HG03097 (cell line): ENCODE results near the gene FYCO1.

Source experiments
- ATAC-seq: cut with Tn5 transposase; IDR thresholded peaks from one replicate; pipeline ENCODE4 v1.9.1; 2021; ENCODE audit not compliant: unreplicated experiment, low FRiP score

Gene FYCO1

DNA sequence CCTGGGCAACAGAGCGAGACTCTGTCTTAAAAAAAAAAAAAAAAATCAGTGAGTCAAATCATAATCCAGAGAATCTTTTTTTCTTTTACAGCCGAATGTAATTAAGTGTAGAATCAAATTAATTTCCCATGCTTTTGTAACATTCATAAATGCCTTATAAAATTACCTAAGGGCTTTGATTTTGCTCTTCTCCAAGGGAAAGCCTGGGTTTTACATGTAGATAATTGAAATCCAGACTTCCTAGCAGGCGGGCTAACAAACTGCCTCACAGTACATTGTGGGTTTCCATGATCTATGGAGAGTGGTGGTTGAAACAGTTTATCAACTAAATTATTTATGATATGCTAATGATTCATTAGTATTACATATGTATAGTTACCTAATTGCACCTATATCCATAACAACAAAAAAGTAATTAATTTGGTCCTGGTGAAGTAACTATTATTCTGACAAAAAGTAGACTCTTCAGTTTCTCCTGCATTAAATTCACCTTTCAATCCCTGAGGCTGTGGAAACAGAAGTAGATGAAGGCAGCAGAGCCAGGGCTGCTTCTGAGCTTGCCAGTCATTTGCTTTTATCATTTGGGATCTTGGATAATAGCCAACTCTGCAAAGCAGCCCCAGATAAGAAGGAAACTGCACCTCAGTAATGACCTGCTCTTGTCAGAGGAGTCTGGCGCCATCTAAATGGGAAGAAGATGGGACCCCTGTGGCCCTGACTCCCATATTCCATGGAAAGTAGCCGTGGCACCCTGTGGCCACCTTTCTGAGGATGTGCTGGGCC lies 99.7 kb downstream of the FYCO1 start:
- ATAC-seq, result no peak

DNA sequence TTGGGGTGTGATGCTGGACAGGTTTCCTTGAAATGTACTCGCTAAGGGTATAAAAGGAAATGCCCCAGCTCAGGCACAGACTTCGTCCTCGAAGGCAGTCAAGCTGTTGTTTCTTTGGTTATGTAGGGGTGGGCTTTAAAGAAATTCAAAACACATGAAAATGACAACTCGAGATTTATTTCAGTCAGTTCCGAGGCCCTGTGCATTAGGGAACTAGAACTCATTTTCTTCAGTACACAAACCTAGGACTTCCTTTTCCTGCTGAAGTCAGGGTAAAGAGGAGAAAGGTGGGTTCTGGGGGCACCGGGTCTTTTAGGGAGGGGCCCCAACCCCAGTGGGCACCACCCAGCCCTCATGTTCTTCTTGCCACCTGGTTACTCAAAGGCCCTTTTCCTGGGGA lies 101.6 kb downstream of the FYCO1 start:
- ATAC-seq, result no peak

DNA sequence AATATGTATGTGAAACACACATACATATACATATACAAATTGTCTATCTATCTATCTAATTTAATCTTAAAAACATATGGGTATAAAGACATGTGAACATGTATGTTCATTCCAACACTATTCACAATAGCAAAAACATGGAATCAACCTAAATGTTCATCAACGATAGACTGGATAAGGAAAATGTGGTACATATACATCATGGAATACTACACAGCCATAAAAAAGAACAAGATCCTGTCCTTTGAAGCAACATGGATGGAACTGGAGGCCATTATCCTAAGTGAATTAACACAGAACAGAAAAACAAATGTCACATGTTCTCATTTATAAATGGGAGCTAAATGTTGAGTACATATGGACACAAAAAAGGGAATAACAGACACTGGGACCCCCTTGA lies 103.5 kb downstream of the FYCO1 start:
- no peak for ATAC-seq

DNA sequence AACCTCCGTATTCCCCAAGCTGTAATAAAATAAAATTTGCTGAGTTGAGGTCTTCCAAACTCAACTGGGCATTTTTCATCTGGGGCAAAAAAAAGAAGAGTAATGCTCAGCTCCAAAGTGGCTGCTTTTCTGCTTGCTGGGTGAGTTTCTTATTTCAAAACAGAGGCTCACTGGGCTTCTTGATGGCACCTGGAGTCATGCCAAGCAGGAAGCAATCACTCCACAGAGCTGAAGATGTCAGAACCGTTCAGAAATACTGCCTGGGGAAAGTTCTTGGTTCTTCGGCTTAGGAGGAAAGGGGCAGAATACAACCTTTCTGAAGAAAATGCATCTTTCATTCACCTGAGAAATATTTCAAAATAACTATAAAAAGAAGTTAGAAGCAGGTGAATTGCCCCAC lies 105.2 kb downstream of the FYCO1 start:
- ATAC-seq, result no peak

DNA sequence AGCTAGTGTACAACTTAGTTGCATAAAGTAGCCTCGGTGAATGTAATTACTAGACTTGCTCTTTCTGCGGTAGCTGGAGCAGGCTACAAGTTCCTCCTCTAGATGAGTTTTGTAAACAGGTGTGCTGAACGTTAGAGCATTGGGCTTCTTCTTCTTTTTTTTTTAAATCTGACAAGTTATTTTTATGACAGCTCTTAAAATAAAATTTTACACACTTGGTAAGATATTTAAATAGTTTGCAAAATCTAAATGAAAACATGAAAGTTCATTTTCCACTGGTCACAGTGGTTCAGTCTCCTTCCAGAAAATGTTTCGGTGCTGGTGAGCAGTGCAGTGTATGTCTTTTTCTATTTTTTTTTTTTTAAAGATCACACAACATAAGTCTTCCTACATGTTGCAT lies 106.3 kb downstream of the FYCO1 start:
- no peak for ATAC-seq

DNA sequence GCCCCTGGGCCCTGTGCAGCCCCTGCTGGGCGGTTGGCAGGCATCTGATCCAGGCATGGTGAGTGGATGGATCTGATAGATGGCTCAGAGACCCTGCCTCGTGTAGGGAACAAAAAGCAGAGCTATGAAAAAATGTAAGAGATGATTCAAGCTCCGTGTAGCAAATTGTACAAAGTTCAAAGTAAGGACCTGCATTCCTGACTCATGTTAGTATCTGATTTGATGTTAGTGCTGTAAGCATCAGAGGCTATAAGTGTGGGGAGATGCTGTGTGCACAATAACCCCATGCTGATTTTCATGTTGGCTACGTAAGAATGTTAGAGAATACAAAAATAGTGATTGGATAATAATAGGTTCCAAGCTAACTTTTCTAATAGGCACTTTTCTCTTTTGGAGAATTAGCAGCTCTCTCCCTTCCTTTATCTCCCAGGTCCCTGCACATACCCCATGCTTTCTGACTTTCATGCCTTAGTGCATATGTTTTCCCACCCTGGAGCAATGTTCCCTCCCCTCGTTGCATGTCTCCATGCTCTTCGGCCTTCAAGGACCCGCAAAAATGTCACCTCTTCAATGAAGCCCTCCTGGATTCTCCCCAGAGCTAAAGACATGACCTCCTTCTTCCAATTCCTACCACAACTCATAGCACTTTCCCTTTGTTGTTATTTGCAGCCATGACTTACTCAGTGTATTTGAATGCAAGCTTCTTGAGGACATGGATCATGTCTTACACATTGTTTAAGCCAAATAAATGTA lies 107.7 kb downstream of the FYCO1 start:
- ATAC-seq, result no peak

DNA sequence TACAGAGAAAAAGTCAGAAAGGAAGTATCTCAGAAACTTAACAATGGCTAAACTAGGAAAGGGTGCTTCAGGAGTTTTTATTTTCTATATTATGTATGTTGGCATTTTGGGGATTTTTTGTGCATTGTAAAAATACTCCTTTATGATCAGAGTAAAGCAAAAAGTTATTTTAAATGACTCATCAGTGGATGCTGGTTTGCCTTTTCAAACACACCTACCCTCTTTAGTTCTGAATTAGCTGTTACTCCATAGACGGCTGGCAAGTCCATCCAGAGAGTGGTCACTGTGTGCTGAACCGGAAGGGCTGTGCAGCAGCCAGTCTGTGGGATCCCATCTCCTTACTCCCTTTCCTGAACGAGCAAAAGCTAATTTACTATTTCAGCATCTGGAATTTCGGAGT lies 108.3 kb downstream of the FYCO1 start:
- no peak for ATAC-seq

DNA sequence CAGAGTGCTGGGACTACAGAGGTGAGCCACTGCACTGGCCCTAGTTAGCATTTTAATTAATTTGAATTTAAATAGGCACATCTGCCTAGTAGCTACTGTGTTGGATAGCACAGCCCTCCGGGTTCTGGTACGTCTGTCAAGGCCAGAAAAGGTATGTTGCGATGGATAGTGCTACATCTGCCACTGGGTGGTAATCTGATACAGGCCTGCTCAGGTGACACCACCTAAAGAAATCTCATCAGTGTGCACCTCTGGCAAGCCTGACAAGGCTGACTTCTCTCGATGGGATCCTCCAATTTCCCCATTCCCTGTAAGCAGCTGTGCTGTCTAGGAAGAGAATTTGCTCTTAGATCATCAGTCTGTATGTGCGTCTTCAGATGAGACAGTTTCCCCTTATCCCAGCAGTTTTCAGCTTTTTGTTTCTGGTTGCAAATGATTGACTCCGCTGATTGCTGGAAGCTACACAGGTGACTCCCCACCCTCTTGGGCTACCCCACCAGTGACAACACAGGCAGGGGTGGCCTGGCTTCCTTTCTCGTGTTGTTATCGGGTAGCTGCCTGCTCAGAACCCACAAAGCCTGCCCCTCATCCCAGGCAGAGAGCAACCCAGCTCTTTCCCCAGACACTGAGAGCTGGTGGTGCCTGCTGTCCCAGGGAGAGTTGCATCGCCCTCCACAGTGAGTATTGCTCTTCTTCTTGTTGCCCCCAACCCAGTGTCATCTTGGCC lies 109.5 kb downstream of the FYCO1 start, which contains the start of gene CCR9:
TSS of gene CCR9 (plus strand) at position 565 of the 727 bp plus-strand sequence. CDS start 8,391 bp downstream, outside the sequence.
- no peak for ATAC-seq

DNA sequence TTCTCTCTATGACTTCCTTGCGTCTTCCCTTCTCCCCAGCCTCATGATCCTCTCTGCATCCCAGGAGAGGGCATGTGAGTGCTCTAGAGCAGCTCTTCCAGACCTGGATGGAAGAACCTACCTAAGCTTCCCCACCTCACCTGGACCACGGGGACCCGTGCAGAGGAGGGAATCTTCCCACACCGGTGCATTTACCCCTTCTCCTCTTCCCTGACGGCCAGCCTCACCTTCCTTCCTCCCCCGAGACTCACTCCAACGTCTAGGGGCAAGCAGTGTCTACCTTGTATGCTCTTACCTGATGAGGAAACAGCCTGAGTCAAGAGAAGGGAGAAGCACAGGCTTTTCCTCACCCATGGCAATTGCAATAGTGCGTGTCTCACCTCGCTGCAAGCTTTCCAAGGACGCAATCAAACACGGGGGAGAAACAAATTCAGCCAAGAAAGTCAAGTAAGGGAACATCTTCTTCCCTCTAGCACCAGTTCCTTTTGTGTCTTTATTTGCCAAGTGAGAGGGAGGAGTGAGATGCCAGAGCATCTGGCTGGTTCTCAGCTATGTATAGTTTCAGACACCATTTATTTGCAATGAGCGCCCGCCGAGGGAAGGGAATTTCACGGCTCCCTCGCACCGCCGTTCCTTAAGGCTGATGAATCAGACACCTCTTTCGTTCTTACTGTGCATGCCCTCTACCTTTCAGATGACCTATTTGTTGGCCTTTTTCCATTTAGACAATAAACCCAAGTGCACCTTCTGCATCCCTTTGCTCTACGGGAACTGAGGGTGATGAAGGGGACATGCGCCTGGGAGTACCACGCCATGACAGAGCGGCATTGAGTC lies 111.0 kb downstream of the FYCO1 start:
- ATAC-seq, result no peak

DNA sequence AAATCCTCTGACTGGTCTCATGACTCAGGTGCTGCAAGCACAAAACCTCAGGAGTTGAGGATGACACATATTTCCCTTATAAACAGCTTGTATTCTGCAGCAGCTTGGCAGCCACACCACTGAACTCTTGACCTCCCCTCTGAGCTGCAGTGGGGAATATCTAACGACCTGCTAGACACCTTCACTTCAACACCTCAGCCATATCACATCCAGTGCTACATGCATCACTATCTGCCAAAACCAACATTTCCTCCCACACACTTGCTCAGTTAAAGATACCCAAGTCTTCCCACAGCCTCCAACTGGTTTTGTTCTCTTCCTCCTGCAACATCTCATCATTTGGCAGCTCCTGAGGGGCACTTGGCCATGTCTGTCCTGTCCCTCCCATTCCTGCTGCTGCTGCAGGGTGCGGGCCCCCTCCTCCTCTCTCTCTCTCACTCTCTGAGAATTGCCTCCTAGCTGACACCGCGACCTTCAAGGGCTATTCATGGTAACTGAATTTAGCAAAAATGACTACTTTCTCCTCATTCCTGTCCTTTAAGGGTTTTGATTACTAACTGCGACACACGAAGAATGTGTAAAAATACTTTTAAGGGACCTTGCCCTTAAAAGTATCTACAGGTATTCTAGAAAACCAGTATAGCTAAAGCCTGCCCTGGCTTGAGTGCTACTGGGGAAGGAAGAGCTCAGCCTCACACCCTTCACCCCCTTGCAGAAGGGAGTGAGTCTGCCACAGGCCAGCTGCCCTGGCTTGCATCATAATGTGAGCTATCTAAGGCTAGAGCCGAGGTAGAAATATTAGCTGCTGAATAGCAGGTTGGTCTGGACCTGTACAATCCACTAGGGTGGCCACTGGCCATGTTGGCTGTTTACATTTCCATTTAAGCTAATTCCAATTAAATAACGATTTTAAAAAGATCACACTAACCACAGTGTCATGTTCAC lies 114.3 kb downstream of the FYCO1 start:
- no peak for ATAC-seq

DNA sequence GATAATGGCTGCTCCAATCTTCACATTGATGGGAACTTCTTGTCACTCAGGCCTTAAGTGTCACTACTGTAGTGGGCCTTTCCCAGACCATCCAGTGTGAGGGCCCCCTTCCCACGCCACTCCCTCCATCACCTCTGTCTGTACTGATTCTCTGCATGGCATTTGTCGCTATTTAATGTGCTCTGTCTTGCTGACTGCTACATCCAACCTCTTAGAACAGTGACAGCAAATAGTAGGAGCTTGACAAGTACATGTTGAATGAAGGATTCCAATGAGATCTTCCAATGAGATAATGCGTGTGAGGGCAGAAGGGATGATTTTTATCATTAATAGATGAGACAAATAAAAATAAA lies 114.9 kb downstream of the FYCO1 start:
- ATAC-seq, result no peak

DNA sequence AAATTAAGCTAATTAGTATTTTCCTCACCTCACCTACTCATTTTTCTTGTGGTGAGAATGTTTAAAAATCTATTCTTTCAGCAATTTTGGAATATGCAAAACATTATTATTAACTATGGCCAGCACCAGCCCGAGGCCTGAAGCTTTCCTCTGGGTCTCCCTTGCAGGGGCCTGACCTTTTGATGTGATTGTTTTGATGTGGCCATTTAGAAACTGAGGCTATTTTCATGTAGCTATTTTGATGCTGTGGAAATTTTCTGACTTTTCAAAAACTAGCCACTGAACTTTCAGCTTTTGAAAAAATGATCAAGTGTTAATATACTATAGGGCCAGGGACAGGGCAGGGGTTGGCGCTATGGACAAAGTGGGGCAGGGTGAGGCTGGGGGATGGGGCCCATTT lies 117.5 kb downstream of the FYCO1 start:
- no peak for ATAC-seq

DNA sequence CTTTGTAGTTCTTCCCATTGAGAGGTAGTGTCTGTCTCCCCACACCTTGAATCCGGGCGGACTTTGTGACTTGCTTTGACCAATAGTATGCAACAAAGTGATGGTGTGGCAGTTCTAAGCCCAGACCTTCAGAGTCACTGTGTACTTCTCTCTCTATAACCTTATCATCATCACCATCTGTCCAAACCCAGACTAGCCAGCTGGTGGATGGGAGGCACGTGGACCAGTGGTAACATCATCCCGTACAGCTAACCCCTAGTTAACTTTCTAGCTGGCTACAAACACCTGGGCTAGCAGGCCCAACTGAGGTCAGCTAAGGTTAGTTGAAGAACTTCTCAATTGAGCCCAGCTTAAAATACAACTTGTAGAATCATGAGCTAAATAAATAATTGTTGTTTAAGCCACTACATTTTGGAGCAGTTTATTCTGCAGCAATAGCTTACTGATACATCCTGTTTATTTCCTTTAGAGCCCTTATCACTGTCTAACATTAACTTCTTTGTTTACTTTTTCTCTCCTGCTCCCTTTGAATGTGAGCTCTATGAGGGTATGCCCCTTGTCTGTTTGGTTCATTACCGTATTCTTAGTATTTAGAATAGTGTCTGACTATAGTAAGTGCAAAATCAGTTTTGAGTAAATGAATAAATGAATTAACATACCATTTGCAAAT lies 120.8 kb downstream of the FYCO1 start:
- ATAC-seq, result no peak

DNA sequence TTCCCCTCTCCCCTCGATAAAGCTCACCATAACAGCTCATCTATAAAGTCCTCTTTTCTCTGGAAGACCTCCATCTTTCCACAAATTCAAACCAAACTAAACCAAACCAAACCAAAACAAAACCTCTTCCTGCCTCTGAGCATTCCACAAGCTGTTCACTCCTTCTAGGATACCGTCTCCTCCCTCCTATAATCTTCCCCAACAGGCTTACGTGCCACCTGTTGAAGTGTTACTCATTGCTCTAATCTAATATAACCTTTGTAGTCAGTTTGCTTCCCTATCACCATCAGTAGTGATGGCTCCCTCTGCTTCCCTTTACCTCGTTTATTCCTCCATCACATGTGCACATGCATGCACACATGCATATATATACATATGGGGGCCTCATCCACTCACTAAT lies 122.0 kb downstream of the FYCO1 start:
- ATAC-seq, result no peak

DNA sequence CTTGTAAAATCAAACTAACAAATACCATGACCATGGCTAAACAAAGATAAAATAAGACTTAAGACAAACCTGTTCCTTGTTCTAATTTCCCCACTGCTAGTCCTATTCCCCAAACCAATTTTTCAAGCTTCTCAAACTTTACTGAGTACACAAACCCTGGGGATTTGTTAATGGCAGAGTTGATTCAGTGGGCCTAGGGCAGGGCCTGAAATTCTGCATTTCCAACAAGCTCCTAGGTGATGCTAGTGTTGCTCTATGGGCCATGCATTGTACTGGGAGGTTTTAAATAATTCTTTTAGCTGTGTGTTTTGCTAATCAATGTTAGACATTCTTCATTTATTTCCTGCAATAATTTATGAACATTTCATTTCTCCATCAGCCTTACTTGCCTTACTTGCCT lies 122.6 kb downstream of the FYCO1 start:
- no peak for ATAC-seq

DNA sequence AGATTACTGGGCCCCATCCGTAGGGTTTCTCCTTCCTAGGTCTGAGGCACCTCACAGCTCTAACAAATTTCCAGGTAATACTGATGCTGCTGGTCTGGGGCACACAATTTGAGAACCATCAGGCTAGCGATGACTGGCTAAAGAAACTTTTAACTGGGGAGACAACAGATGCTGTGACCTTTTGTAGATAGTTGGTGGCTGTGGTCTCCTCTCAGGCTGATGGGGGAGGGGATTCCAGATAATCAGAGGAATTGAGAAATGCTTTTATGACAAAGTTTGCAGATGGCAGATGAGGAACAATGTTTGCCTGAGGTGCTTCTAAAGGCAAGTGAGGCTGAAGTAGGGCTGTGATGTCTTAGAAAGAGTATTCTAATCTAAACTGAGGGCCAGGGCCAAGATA lies 123.1 kb downstream of the FYCO1 start:
- no peak for ATAC-seq

DNA sequence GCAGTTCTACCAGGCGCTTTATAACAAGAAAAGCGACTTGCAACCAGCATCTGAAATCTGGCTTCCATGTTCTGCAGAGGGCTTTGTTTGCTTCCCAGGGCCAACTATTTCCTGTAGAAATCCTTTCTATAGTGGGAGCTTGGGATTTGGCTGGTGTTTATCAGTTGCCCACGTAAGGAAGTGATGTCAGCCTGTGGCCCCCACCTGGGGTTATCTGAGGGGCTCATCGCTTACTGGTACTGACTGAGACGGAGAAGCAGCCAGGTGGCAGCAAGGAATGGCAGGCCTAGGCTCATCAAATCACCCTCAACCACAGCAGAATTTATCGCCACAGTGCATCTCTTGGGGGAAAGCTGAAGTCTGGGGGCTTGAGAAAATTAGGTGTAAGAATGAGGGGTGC lies 123.8 kb downstream of the FYCO1 start:
- ATAC-seq, result no peak

DNA sequence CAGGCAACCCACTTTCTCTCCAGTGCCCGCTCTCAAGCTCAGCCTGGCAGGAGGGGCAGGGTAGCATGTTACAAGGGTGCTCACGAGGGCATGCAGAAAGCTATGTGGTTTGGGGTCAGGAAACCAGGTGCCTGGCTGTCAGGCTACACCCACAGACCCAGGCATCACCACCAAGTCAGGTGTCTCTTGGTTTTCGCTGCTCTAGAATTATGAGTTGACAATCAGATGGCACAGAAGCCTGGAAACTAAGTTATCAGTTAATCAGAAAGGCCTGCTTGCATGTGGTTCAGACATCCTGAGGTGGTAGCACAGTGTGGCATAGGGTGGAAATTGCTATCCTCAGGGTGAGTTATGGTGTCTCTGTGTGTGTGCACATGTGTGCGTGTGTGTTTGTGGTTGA lies 125.5 kb downstream of the FYCO1 start:
- ATAC-seq, result no peak

DNA sequence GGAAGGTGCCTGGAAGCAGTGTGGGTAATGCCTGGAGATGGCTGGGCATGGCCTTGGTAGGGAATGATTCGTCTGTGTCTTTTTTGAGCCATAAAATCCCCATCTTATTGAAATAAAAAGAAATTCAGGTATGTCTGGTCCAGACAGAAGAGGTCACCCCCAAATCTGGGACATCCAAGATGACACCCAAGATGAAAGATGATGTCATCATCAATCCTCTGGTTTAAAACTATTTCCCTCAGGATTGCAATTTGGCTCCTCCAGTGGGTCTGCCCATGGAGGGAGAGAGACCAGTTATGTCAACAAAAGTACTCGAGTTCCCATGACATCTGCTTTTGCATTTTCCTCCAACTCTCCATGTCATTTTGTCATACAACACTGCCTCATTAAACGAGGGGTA lies 126.0 kb downstream of the FYCO1 start:
- ATAC-seq, result no peak
